NB4 (cell line): ENCODE data around the gene VWA5B1.

Source experiments
- MAX ChIP-seq: IDR thresholded peaks from 2 replicates; pipeline ENCODE4 v1.6.1; 2011; ENCODE audit warnings: low read depth, low read length
- TF ChIP-seq, protein P1 (sequence below): IDR thresholded peaks from one replicate; pipeline ENCODE4 v1.5.1; 2012; ENCODE audit warnings: low read depth, low read length

DNA sequence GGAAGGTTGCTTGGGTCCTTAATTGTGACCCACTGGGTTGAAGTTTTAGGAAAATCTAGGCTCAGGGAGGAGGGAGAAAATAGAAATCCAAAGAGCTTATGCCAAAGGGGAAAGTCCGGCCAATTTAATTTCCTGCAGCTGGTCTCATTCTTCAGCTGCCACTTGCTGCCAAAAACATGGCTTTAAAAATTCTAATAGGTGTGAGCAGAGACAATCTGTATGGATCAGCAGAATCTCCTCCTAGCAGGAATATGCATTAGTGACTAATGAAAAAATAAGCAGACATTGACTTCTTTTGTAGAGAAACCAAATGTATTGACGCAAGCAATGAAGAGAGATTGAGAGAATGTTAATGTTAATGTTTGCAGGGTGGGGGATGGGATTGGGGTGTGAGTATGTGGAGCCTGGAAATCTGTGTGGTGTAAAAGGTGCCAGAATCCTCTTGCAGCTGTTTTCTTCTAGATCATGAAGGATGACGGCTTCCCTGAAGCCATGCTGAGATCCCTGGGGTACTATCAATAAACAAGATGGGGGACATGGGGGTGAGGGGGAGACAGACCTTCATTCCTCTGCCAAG is 35.3 kb downstream of the VWA5B1 start:
- TF ChIP-seq, protein P1, sequence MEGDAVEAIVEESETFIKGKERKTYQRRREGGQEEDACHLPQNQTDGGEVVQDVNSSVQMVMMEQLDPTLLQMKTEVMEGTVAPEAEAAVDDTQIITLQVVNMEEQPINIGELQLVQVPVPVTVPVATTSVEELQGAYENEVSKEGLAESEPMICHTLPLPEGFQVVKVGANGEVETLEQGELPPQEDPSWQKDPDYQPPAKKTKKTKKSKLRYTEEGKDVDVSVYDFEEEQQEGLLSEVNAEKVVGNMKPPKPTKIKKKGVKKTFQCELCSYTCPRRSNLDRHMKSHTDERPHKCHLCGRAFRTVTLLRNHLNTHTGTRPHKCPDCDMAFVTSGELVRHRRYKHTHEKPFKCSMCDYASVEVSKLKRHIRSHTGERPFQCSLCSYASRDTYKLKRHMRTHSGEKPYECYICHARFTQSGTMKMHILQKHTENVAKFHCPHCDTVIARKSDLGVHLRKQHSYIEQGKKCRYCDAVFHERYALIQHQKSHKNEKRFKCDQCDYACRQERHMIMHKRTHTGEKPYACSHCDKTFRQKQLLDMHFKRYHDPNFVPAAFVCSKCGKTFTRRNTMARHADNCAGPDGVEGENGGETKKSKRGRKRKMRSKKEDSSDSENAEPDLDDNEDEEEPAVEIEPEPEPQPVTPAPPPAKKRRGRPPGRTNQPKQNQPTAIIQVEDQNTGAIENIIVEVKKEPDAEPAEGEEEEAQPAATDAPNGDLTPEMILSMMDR = no peak
- TF ChIP-seq MAX = no peak
